Suprapubic skin (tissue), 4 donors: ENCODE data around the gene SKA3. TPM values are rescaled to one million over a fixed set of nuclear protein-coding genes. Genes with fewer than 3 reads are reported as not detected.
"Not testable (repeated sequence)": the region's sequence is repeated elsewhere in the genome, so short reads cannot be mapped to it uniquely, and the experiment has no call there.

Source experiments
- DNase-seq, 2 donors: peaks; one replicate each; pipeline ENCODE4 v3.0.0-alpha.2; 2019; ENCODE audit warnings: low spot score in 2 of 2
- H3K27ac ChIP-seq: fragments of 200-600 bp; sonication (generic); one replicate; pipeline ENCODE4 v1.5.1; 2019
- H3K27me3 ChIP-seq: fragments of 200-600 bp; sonication (generic); one replicate; pipeline ENCODE4 v1.5.1; 2019
- H3K36me3 ChIP-seq: fragments of 200-600 bp; sonication (generic); one replicate; pipeline ENCODE4 v1.5.1; 2019
- H3K4me1 ChIP-seq: fragments of 200-600 bp; sonication (generic); one replicate; pipeline ENCODE4 v1.5.1; 2019
- H3K4me3 ChIP-seq: fragments of 200-600 bp; sonication (generic); one replicate; pipeline ENCODE4 v1.5.1; 2019; ENCODE audit warnings: mild to moderate bottlenecking
- H3K9me3 ChIP-seq: fragments of 200-600 bp; sonication (generic); one replicate; pipeline ENCODE4 v1.5.1; 2019
- EP300 ChIP-seq: sonication (generic); formaldehyde crosslinking; IDR thresholded peaks from one replicate; pipeline ENCODE4 v1.6.1; 2017; ENCODE audit warnings: antibody characterized with exemption
- POLR2A ChIP-seq, 2 donors: fragments of 450-650 bp; IDR thresholded peaks; one replicate each; pipeline ENCODE4 v1.6.1; 2017; ENCODE audit warnings: antibody characterized with exemption in 2 of 2, mild to moderate bottlenecking in 2 of 2, moderate library complexity in 2 of 2
- POLR2AphosphoS5 ChIP-seq, 3 donors: sonication (generic); formaldehyde crosslinking; IDR thresholded peaks; one replicate each; pipeline ENCODE4 v1.6.1; 2017; ENCODE audit warnings: antibody characterized with exemption in 3 of 3
- WGBS: methylation state at CpG from one replicate; pipeline ENCODE4 v1.1.5; 2018; 5-methylcytosine and 5-hydroxymethylcytosine counted together
- total RNA-seq, 4 donors: library from RNA; depleted of rRNA; stranded (reverse); fragments of >200 nt; gene quantifications; one replicate each; pipeline ENCODE4 v1.1.0, GENCODE V29; 2016
- TF ChIP-seq, protein P1 (sequence below), 2 donors: fragments of 200-600 bp in 1 of 2; fragments of 450-650 bp in 1 of 2; sonication (generic) in 1 of 2; IDR thresholded peaks; one replicate each; pipeline ENCODE4 v1.5.1; 2016 to 2019; ENCODE audit warnings: antibody characterized with exemption in 2 of 2, mild to moderate bottlenecking in 1 of 2, moderate library complexity in 1 of 2

SKA3 gene
- total RNA-seq, 4 donors from 2014 or later, result 0.95 to 3.0 (median 2.2) TPM

GRCh38 chr13:21186410-21186809 lies 10.1 kb upstream of the SKA3 start:
- not testable (repeated sequence) for H3K4me3 ChIP-seq, H3K27me3 ChIP-seq, H3K4me1 ChIP-seq, DNase-seq, H3K9me3 ChIP-seq, H3K27ac ChIP-seq, H3K36me3 ChIP-seq
- no CpG with 5 or more reads among the region's 35 CpGs for WGBS

DNA sequence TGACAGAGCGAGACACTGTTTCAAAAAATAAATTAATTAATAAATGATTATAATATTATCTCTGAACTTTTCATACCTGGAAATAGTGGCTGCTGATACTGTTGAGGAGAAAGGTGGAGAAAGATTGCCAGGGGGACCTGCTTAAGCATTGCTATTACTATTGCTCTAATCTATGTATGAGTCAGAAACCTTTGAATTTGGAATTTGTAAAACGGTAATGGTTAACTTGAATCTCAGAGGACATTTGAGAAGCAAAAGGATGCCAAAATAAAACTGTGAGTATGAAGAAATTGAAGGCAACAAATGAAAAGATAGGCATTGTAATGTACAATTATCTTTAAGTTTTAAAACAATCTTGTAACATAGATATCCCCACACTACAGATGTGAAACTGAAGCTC lies 5.3 kb upstream of the SKA3 start:
- Histone ChIP-seq H3K4me1 (peaks cover 10% of the 10 kb centered on the region), H3K27ac (no peak overlapping the region), H3K9me3 (no peaks in the 10 kb centered on the region), H3K36me3 (no peaks in the 10 kb centered on the region), H3K27me3 (no peaks in the 10 kb centered on the region), H3K4me3 (no peak overlapping the region)
- DNase-seq, result no peak
- no peak for TF ChIP-seq EP300
- no peak for TF ChIP-seq POLR2A (IDR thresholded peaks at IDR 0.05)
- 91% methylated on average over 2 of the region's 2 CpGs for WGBS

GRCh38 chr13:21176982-21177284 lies 581 bp upstream of the SKA3 start:
- H3K4me3 ChIP-seq, result peak overlapping the region; percentile 71
- no peak for DNase-seq
- peaks cover 17% of the 10 kb centered on the region for H3K4me1 ChIP-seq
- no peak for TF ChIP-seq POLR2A (IDR thresholded peaks at IDR 0.05)
- TF ChIP-seq, protein P1, sequence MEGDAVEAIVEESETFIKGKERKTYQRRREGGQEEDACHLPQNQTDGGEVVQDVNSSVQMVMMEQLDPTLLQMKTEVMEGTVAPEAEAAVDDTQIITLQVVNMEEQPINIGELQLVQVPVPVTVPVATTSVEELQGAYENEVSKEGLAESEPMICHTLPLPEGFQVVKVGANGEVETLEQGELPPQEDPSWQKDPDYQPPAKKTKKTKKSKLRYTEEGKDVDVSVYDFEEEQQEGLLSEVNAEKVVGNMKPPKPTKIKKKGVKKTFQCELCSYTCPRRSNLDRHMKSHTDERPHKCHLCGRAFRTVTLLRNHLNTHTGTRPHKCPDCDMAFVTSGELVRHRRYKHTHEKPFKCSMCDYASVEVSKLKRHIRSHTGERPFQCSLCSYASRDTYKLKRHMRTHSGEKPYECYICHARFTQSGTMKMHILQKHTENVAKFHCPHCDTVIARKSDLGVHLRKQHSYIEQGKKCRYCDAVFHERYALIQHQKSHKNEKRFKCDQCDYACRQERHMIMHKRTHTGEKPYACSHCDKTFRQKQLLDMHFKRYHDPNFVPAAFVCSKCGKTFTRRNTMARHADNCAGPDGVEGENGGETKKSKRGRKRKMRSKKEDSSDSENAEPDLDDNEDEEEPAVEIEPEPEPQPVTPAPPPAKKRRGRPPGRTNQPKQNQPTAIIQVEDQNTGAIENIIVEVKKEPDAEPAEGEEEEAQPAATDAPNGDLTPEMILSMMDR (IDR thresholded peaks at IDR 0.05), result no peak
- no peak for TF ChIP-seq POLR2AphosphoS5 (IDR thresholded peaks at IDR 0.05)
- no peak for TF ChIP-seq EP300
- no peaks in the 10 kb centered on the region for H3K9me3 ChIP-seq
- H3K27me3 ChIP-seq, result no peaks in the 10 kb centered on the region
- peak overlapping the region; percentile 97 for H3K27ac ChIP-seq
- WGBS, result 2% methylated on average over 14 of the region's 26 CpGs
- H3K36me3 ChIP-seq, result no peaks in the 10 kb centered on the region

GRCh38 chr13:21175656-21176214 lies 617 bp downstream of the SKA3 start:
- H3K27ac ChIP-seq, result peak overlapping the region; percentile 97
- under 1% methylated on average over 10 of the region's 13 CpGs for WGBS
- no peak for DNase-seq

DNA sequence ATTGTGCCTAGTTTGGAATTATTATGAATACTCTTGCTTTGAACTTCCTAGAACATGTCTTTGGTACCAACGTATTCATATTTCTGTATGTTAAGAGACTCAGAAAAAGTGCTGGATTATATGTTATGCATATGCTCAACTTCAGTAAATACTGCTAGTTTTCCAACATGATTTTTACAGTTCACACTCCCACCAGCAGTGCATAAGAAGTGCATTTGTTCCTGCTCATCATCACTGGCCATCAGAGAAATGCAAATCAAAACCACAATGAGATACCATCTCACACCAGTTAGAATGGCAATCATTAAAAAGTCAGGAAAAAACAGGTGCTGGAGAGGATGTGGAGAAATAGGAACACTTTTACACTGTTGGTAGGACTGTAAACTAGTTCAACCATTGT lies 2.6 kb downstream of the SKA3 start:
- H3K9me3 ChIP-seq, result not testable (repeated sequence)
- WGBS, result 0% methylated on average over 1 of the region's 1 CpG

More at GRCh38 chr13:21175656-21176214, 617 bp downstream of the SKA3 start:
- Histone ChIP-seq H3K36me3 (no peaks in the 10 kb centered on the region), H3K9me3 (no peaks in the 10 kb centered on the region), H3K4me1 (peaks cover 17% of the 10 kb centered on the region), H3K27me3 (no peaks in the 10 kb centered on the region), H3K4me3 (peak overlapping the region; percentile 71)
- TF ChIP-seq EP300 (no peak), POLR2A (IDR thresholded peaks at IDR 0.05) (no peak), POLR2AphosphoS5 (IDR thresholded peaks at IDR 0.05) (no peak)
- TF ChIP-seq, protein P1 (IDR thresholded peaks at IDR 0.05), result no peak

GRCh38 chr13:21171420-21171819 lies 4.9 kb downstream of the SKA3 start:
- Histone ChIP-seq H3K27me3 (no peaks in the 10 kb centered on the region), H3K4me3 (no peak overlapping the region), H3K27ac (no peak overlapping the region), H3K36me3 (no peaks in the 10 kb centered on the region), H3K4me1 (peaks cover 8% of the 10 kb centered on the region), H3K9me3 (no peaks in the 10 kb centered on the region)
- DNase-seq, result no peak
- TF ChIP-seq POLR2A (IDR thresholded peaks at IDR 0.05), result no peak
- no peak for TF ChIP-seq EP300
- TF ChIP-seq, protein P1 (IDR thresholded peaks at IDR 0.05), result no peak
- TF ChIP-seq POLR2AphosphoS5 (IDR thresholded peaks at IDR 0.05), result no peak
- WGBS, result 99% methylated on average over 9 of the region's 9 CpGs

More for the DNA sequence above, 2.6 kb downstream of the SKA3 start:
- H3K27me3 ChIP-seq, DNase-seq, H3K27ac ChIP-seq, H3K36me3 ChIP-seq, H3K4me3 ChIP-seq: not testable (repeated sequence)
- H3K4me1 ChIP-seq, result peaks cover 17% of the 10 kb centered on the region

- not testable (repeated sequence) for H3K27me3 ChIP-seq, DNase-seq, H3K36me3 ChIP-seq, H3K4me3 ChIP-seq, H3K9me3 ChIP-seq, H3K27ac ChIP-seq, H3K4me1 ChIP-seq
- 86% methylated on average over 4 of the region's 4 CpGs for WGBS
Measured at GRCh38 chr13:21165606-21166005, 10.7 kb downstream of the SKA3 start.
